IMR-90 (cell line): ENCODE results near the gene BUB1B. TPM values are rescaled to one million over a fixed set of nuclear protein-coding genes. Genes with fewer than 3 reads are reported as not detected.

Experiments used
- ATAC-seq: fragments of 200-7000 bp; cut with Tn5 transposase; 2 replicates; pipeline ENCODE4 v1.9.1; 2020; ENCODE audit warnings: low read depth, mild to moderate bottlenecking, moderate library complexity
- BruUV-seq: library from RNA; stranded (reverse); fragments of 400-500 nt; replicated peaks from 2 replicates; lab custom pipeline; 2021; lab: Mats Ljungman, UMichigan
- CTCF ChIA-PET: fragments of 300-600 bp; formaldehyde crosslinking; extraction: SDS; loops from one replicate; lab custom pipeline; 2021; ENCODE audit warnings: antibody characterized with exemption; lab: Yijun Ruan, JAX
- POLR2A ChIA-PET: fragments of 300-600 bp; sonication (Branson Sonifier 250); formaldehyde crosslinking; loops from one replicate; lab custom pipeline; 2022; ENCODE audit warnings: antibody characterized with exemption; ENCODE audit not compliant: unreplicated experiment; lab: Charles Lee
- DNase-seq: peaks from one replicate; pipeline ENCODE4 v3.0.0; 2013
- H2AFZ ChIP-seq: replicated peaks from 2 replicates; pipeline ENCODE3; 2013; ENCODE audit warnings: low read length, mild to moderate bottlenecking; ENCODE audit not compliant: poor library complexity
- H2AK5ac ChIP-seq: 2 replicates; pipeline ENCODE4 v1.6.1; 2013; ENCODE audit warnings: low read depth, low read length, inconsistent platforms
- H2AK9ac ChIP-seq: replicated peaks from 2 replicates; pipeline ENCODE3; 2013; ENCODE audit warnings: mild to moderate bottlenecking, low read depth, low read length, moderate library complexity; ENCODE audit not compliant: poor library complexity
- H2BK120ac ChIP-seq: 2 replicates; pipeline ENCODE4 v1.6.1; 2013; ENCODE audit warnings: low read depth, low read length, inconsistent platforms
- H2BK15ac ChIP-seq: 3 replicates; pipeline ENCODE4 v1.6.1; 2013; ENCODE audit warnings: low read depth, low read length, inconsistent platforms
- H2BK20ac ChIP-seq: 2 replicates; pipeline ENCODE4 v1.6.1; 2013; ENCODE audit warnings: low read depth, mild to moderate bottlenecking, inconsistent platforms, low read length, moderate library complexity
- H2BK5ac ChIP-seq: 2 replicates; pipeline ENCODE4 v1.6.1; 2013; ENCODE audit warnings: mild to moderate bottlenecking, low read depth, low read length, inconsistent platforms; ENCODE audit not compliant: poor library complexity, severe bottlenecking
- H3K14ac ChIP-seq: replicated peaks from 2 replicates; pipeline ENCODE4 v1.6.1; 2013; ENCODE audit warnings: low read depth, low read length, inconsistent platforms
- H3K18ac ChIP-seq: 2 replicates; pipeline ENCODE4 v1.6.1; 2013; ENCODE audit warnings: low read depth, low read length, control low read depth
- H3K23ac ChIP-seq: 2 replicates; pipeline ENCODE4 v1.6.1; 2013; ENCODE audit warnings: low read depth, low read length, inconsistent platforms
- H3K27ac ChIP-seq: 2 replicates; pipeline ENCODE4 v1.5.1; 2013; ENCODE audit warnings: mild to moderate bottlenecking, control low read depth, low read length; ENCODE audit not compliant: insufficient read depth
- H3K27me3 ChIP-seq: 2 replicates; pipeline ENCODE4 v1.6.1; 2013; ENCODE audit warnings: low read length; ENCODE audit not compliant: control insufficient read depth, insufficient read depth
- H3K36me3 ChIP-seq: 2 replicates; pipeline ENCODE4 v1.6.1; 2013; ENCODE audit warnings: low read length, mixed read lengths; ENCODE audit not compliant: control insufficient read depth, insufficient read depth
- H3K4ac ChIP-seq: 2 replicates; pipeline ENCODE4 v1.6.1; 2013; ENCODE audit warnings: low read depth, low read length, inconsistent platforms
- H3K4me1 ChIP-seq: 2 replicates; pipeline ENCODE4 v1.6.1; 2013; ENCODE audit warnings: low read length, mixed read lengths; ENCODE audit not compliant: control insufficient read depth, insufficient read depth
- H3K4me2 ChIP-seq: 2 replicates; pipeline ENCODE4 v1.6.1; 2013; ENCODE audit warnings: low read depth, mild to moderate bottlenecking, control low read depth, low read length, moderate library complexity
- H3K4me3 ChIP-seq: 2 replicates; pipeline ENCODE4 v1.5.1; 2013; ENCODE audit warnings: low read depth, mild to moderate bottlenecking, control low read depth, low read length, moderate library complexity; ENCODE audit not compliant: insufficient read depth
- H3K56ac ChIP-seq: 2 replicates; pipeline ENCODE4 v1.6.1; 2013; ENCODE audit warnings: low read length, inconsistent platforms; ENCODE audit not compliant: insufficient read depth; ENCODE audit errors: extremely low read depth
- H3K79me1 ChIP-seq, 2 experiments: 2 replicates each; pipeline ENCODE4 v1.6.1; 2013; ENCODE audit warnings: low read length in 2 of 2, inconsistent platforms in 1 of 2, low read depth in 1 of 2
- H3K9ac ChIP-seq: 2 replicates; pipeline ENCODE4 v1.6.1; 2013; ENCODE audit warnings: low read depth, low read length, control low read depth
- H3K9me1 ChIP-seq: 2 replicates; pipeline ENCODE4 v1.6.1; 2013; ENCODE audit warnings: low read length, inconsistent platforms; ENCODE audit not compliant: insufficient read depth
- H3K9me3 ChIP-seq: 2 replicates; pipeline ENCODE4 v1.6.1; 2013; ENCODE audit warnings: low read length; ENCODE audit not compliant: control insufficient read depth, insufficient read depth
- H4K20me1 ChIP-seq: 2 replicates; pipeline ENCODE4 v1.6.1; 2013; ENCODE audit warnings: low read length, inconsistent platforms; ENCODE audit not compliant: insufficient read depth
- H4K5ac ChIP-seq: 2 replicates; pipeline ENCODE4 v1.6.1; 2013; ENCODE audit warnings: mild to moderate bottlenecking, low read depth, low read length, control low read depth
- H4K8ac ChIP-seq, 2 experiments: 2 replicates each; pipeline ENCODE4 v1.6.1; 2013; ENCODE audit warnings: low read depth in 2 of 2, low read length in 2 of 2, control low read depth in 1 of 2, inconsistent platforms in 1 of 2
- H4K91ac ChIP-seq: 2 replicates; pipeline ENCODE4 v1.6.1; 2013; ENCODE audit warnings: low read depth, low read length, inconsistent platforms; ENCODE audit not compliant: insufficient read depth
- BHLHE40 ChIP-seq: fragments of 150-350 bp; IDR thresholded peaks from 2 replicates; pipeline ENCODE4 v1.6.1; 2016; ENCODE audit warnings: mild to moderate bottlenecking, low read depth, low read length
- CHD1 ChIP-seq: IDR thresholded peaks from 2 replicates; pipeline ENCODE4 v1.6.1; 2012; ENCODE audit warnings: low read depth, low read length, improper control_type of control experiment
- CTCF ChIP-seq: conservative IDR thresholded peaks from 2 replicates; pipeline ENCODE4 v1.5.1; 2012; ENCODE audit warnings: mild to moderate bottlenecking, low read depth, low read length, improper control_type of control experiment
- MAFK ChIP-seq: IDR thresholded peaks from 2 replicates; pipeline ENCODE4 v1.6.1; 2012; ENCODE audit warnings: low read depth, low read length, improper control_type of control experiment
- MAZ ChIP-seq: IDR thresholded peaks from 2 replicates; pipeline ENCODE4 v1.6.1; 2012; ENCODE audit warnings: low read depth, mild to moderate bottlenecking, low read length, improper control_type of control experiment, moderate library complexity, borderline replicate concordance
- MXI1 ChIP-seq: IDR thresholded peaks from 2 replicates; pipeline ENCODE4 v1.6.1; 2012; ENCODE audit warnings: low read depth, mild to moderate bottlenecking, low read length, moderate library complexity, borderline replicate concordance
- NFE2L2 ChIP-seq: fragments of 150-350 bp; IDR thresholded peaks from 2 replicates; pipeline ENCODE4 v1.6.1; 2016; ENCODE audit warnings: low read depth, mild to moderate bottlenecking, low read length
- SMC3 ChIP-seq: fragments of 150-350 bp; IDR thresholded peaks from 2 replicates; pipeline ENCODE4 v1.6.1; 2016; ENCODE audit warnings: low read depth, mild to moderate bottlenecking, antibody characterized with exemption, low read length, moderate library complexity
- WGBS, 2 experiments: methylation state at CpG; one replicate each; pipeline versions ENCODE4 v1.1.5 to v1.1.7; 2013; ENCODE audit warnings: missing lambda C conversion rate in 2 of 2; ENCODE audit not compliant: insufficient read length in 1 of 2; ENCODE audit errors: extremely low coverage in 2 of 2; 5-methylcytosine and 5-hydroxymethylcytosine counted together
- dilution Hi-C: fragments of 300-500 bp; cut with HindIII; formaldehyde crosslinking; loops from one replicate; pipeline ENCODE4 v1.14.3; 2018; ENCODE audit warnings: low sequenced_read_pairs; ENCODE audit not compliant: unreplicated experiment
- in situ Hi-C: fragments of 300-500 bp; cut with MboI; formaldehyde crosslinking; loops from 3 replicates; pipeline ENCODE4 v1.14.3; 2019; ENCODE audit warnings: low sequenced_read_pairs, inconsistent platforms, mixed read lengths
- intact Hi-C: fragments of 100-400 bp; cut with micrococcal nuclease; formaldehyde crosslinking; loops from 2 replicates; pipeline ENCODE4 v1.10.0; 2022
- polyA plus RNA-seq, 3 experiments: library from polyadenylated mRNA; depleted of rRNA; stranded (reverse); fragments of >200 nt; gene quantifications; 2 replicates each; pipeline ENCODE4 v1.2.3, GENCODE V29; 2012; ENCODE audit warnings: low replicate concordance in 1 of 3
- total RNA-seq: library from RNA; depleted of rRNA; stranded (reverse); fragments of >200 nt; gene quantifications from 2 replicates; pipeline ENCODE4 v1.2.3, GENCODE V29; 2012
- TF ChIP-seq, protein P1 (sequence below): fragments of 150-350 bp; IDR thresholded peaks from 2 replicates; pipeline ENCODE4 v1.6.1; 2016; ENCODE audit warnings: low read depth, mild to moderate bottlenecking, low read length, moderate library complexity, borderline replicate concordance

The BUB1B gene
- total and polyA plus RNA-seq, 2 of the 4 experiments (the other 2 are of a cell fraction): 15.6 to 24.7 TPM

DNA sequence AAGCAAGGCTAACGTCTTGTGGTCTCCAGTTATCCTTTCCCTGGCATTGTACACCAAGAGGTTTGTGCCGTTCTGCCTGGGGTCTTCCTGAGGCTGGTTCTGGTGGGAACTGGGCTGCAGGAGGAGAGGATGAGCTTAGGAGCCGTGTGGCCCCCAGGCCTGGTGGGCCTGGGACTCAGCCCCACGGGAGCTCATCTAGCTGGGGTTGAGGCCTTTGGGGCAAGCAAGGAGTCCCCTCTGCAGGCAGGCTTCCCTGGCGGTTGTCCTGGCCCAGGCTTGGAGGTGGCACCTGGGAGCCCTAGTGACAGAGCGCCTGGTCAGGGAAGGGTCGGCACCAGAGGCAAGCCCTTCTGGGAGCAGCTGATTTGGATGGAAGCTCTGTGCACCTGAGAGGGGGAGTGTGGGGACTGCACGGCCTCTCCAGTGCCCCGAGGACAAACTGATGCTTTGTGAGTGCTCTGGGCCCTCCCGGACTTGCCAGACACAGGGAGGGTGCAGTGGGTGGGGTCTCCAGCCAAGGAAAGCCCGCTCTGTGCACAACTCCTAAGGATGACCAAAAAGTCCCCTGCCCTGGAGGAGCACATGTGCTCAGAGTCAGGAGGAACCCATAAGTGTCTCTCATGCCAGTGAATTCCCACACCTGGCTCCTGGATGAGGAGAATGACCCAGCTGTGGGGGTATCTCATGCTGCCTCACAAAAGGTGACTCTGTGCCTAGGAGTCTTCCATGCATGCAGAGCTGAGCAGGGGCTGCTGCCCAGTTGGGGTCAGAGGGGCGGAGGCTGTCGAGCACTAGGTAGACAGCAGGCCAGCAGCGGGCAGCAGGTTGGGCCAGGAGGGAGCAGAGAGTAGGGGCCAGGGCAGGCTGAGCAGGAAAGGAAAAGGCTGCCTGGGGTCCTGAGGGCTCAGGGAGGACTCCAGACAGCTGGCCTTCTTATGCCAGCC lies 80.7 kb downstream of the BUB1B start:
- DNase-seq: no peak
- H3K36me3 ChIP-seq: no peaks in the 10 kb centered on the region
- no peak overlapping the region for H3K23ac ChIP-seq
- no peak for ATAC-seq
- H2BK20ac ChIP-seq: no peak overlapping the region
- no peak overlapping the region for H2BK120ac ChIP-seq
- H2AK9ac ChIP-seq: no peak overlapping the region
- peaks cover 3% of the 10 kb centered on the region; the same call in 1 of the 2 replicates for H3K4me1 ChIP-seq
- ChIA-PET CTCF (no interaction called here), POLR2A (no interaction called here)
- in situ Hi-C loops: no loop called here
- no peak overlapping the region for H3K4me2 ChIP-seq
- no peak overlapping the region for H4K5ac ChIP-seq
- intact Hi-C loops: no loop called here
- H3K9me1 ChIP-seq: no peaks in the 10 kb centered on the region
- no peak overlapping the region for H3K9ac ChIP-seq
- no peak overlapping the region for H3K4me3 ChIP-seq
- H4K8ac ChIP-seq: no peak overlapping the region
- 88% methylated on average over 6 of the region's 14 CpGs; no CpG with 5 or more reads in 1 of the 2 experiments for WGBS, 2 experiments
- H4K91ac ChIP-seq: no peak overlapping the region
- TF ChIP-seq MXI1 (no peak), NFE2L2 (no peak), CHD1 (no peak), SMC3 (no peak), MAFK (no peak), BHLHE40 (no peak), CTCF (no peak), MAZ (no peak)
- TF ChIP-seq, protein P1, sequence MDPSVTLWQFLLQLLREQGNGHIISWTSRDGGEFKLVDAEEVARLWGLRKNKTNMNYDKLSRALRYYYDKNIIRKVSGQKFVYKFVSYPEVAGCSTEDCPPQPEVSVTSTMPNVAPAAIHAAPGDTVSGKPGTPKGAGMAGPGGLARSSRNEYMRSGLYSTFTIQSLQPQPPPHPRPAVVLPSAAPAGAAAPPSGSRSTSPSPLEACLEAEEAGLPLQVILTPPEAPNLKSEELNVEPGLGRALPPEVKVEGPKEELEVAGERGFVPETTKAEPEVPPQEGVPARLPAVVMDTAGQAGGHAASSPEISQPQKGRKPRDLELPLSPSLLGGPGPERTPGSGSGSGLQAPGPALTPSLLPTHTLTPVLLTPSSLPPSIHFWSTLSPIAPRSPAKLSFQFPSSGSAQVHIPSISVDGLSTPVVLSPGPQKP: no peak
- H2AFZ ChIP-seq: no peak overlapping the region
- no peak overlapping the region for H2BK5ac ChIP-seq
- BruUV-seq: no TSS peak
- no peak overlapping the region for H3K14ac ChIP-seq
- no peak overlapping the region for H3K27ac ChIP-seq
- no peak overlapping the region for H3K4ac ChIP-seq
- no peak overlapping the region for H2AK5ac ChIP-seq
- no peaks in the 10 kb centered on the region for H4K20me1 ChIP-seq
- H3K79me1 ChIP-seq: no peaks in the 10 kb centered on the region
- H3K18ac ChIP-seq: no peak overlapping the region
- no peak overlapping the region for H3K56ac ChIP-seq
- H2BK15ac ChIP-seq: no peak overlapping the region
- H3K9me3 ChIP-seq: no peaks in the 10 kb centered on the region
- peaks cover 26% of the 10 kb centered on the region; the same call in 1 of the 2 replicates for H3K27me3 ChIP-seq
- dilution Hi-C loops: no loop called here
